T-helper 1 cell treated with Interleukin-12 subunit alpha and Interleukin-12 subunit beta and Interleukin-4 antibody, amounts not matched to agents 30 μg/mL and 1 μg/mL, for 36 hours (primary cell): Measurements from ENCODE around the gene TSSK6.
A peak's percentile ranks its signal among the peaks of the same experiment; 100 is the strongest.

Experiments used
- H3K27ac Mint-ChIP-seq: one replicate; pipeline ENCODE4 v1.8.0; 2021; ENCODE audit warnings: mild to moderate bottlenecking, mixed read lengths
- H3K27me3 Mint-ChIP-seq: one replicate; pipeline ENCODE4 v1.8.0; 2021; ENCODE audit warnings: low read depth, mixed read lengths
- H3K36me3 Mint-ChIP-seq: one replicate; pipeline ENCODE4 v1.8.0; 2021; ENCODE audit warnings: low read depth, mixed read lengths
- H3K4me1 Mint-ChIP-seq: one replicate; pipeline ENCODE4 v1.8.0; 2021; ENCODE audit warnings: low read depth, mixed read lengths
- H3K4me3 Mint-ChIP-seq: one replicate; pipeline ENCODE4 v1.8.0; 2021; ENCODE audit warnings: mild to moderate bottlenecking, moderate library complexity, mixed read lengths
- H3K9me3 Mint-ChIP-seq: one replicate; pipeline ENCODE4 v1.8.0; 2021; ENCODE audit warnings: mixed read lengths

Gene TSSK6

DNA sequence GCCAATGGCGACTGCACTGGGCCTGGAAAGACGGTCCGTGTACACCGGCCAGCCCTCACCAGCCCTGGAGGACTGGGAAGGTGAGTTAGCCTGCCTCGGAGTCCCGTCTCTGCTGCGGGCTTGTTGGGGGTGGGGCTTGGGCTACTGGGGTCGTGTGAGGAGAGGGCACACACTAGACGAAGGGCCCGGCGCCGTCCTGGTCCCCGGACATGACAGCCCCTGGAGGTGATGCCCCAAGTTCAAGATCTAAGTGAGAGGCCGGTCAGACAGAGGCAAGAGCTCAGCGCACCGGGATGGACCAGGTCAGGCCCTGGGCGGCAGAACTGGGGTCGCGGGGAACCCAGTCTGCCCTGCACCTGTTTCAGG is 24.3 kb upstream of the TSSK6 start:
- no peaks in the 10 kb centered on the region for H3K9me3 Mint-ChIP-seq
- H3K27me3 Mint-ChIP-seq: peaks cover 21% of the 10 kb centered on the region
- H3K27ac Mint-ChIP-seq: no peak overlapping the region
- H3K4me3 Mint-ChIP-seq: no peak overlapping the region
- peaks cover 3% of the 10 kb centered on the region for H3K36me3 Mint-ChIP-seq
- peaks cover 21% of the 10 kb centered on the region for H3K4me1 Mint-ChIP-seq

DNA sequence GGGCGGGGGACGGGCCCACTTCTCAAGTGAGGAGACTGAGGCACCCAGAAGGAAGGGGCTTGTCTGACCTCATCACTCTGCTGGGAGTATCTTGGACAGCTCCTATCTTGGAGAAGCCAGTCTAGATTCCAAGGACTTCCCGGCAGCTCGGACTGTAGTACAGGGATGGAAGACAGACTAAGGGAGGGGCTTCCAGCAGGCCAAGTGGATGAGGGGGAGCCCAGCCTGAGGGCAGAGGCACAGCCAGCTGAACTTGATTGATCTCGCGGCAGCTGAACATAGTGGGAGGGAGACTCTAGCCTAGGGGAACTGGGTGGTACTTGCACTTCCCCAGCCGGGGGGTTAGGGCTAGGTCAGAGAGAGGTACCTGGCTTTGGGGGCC is 23.4 kb upstream of the TSSK6 start:
- H3K27ac Mint-ChIP-seq: no peak overlapping the region
- peaks cover 8% of the 10 kb centered on the region for H3K36me3 Mint-ChIP-seq
- no peaks in the 10 kb centered on the region for H3K9me3 Mint-ChIP-seq
- no peak overlapping the region for H3K4me3 Mint-ChIP-seq
- peaks cover 21% of the 10 kb centered on the region for H3K27me3 Mint-ChIP-seq
- H3K4me1 Mint-ChIP-seq: peaks cover 21% of the 10 kb centered on the region

DNA sequence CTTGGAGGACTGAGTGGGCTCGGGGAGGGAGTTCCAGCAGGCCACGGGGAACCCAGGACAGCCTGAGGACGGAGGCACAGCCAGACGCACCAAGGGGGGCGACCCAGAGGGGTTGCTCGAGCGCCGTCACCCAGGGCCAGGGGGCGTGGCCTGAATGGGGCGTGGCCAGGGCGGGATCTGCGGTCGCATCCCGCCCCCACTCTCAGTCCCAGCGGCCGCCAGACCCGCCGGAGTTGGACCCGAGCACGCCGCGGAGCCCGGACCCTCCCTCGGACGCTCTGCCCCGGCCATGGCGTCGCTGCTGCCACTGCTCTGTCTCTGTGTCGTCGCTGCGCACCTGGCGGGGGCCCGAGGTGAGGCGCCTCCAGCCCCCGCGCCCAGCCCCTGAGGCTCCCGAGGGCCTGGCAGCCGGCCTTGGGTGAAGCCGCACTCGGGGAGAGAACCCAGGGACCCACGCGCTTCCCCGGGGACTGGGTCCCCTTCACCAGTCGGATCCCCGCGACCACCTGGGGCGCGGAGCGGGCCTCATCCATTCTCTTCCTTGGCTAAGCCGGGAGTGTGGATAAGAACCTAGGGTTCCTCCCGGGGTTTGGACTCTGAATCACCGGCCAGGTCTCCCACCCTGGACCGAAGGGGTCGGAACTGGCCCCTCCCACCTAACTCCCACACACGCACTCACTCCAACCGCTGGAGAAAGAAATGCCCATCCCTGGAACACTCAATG is 22.9 kb upstream of the TSSK6 start, which contains the start of gene CILP2:
CILP2 (plus strand) TSS at position 205 of the 724 bp plus-strand sequence; CDS start at position 290, 85 bp downstream.
- no peak within 1 kb of the TSS for H3K4me3 Mint-ChIP-seq
- no peak within 1 kb of the TSS for H3K27ac Mint-ChIP-seq
- peaks cover 21% of the 10 kb centered on the region for H3K4me1 Mint-ChIP-seq
- no peaks in the 10 kb centered on the region for H3K9me3 Mint-ChIP-seq
- H3K36me3 Mint-ChIP-seq: peaks cover 8% of the 10 kb centered on the region
- H3K27me3 Mint-ChIP-seq: peaks cover 21% of the 10 kb centered on the region

DNA sequence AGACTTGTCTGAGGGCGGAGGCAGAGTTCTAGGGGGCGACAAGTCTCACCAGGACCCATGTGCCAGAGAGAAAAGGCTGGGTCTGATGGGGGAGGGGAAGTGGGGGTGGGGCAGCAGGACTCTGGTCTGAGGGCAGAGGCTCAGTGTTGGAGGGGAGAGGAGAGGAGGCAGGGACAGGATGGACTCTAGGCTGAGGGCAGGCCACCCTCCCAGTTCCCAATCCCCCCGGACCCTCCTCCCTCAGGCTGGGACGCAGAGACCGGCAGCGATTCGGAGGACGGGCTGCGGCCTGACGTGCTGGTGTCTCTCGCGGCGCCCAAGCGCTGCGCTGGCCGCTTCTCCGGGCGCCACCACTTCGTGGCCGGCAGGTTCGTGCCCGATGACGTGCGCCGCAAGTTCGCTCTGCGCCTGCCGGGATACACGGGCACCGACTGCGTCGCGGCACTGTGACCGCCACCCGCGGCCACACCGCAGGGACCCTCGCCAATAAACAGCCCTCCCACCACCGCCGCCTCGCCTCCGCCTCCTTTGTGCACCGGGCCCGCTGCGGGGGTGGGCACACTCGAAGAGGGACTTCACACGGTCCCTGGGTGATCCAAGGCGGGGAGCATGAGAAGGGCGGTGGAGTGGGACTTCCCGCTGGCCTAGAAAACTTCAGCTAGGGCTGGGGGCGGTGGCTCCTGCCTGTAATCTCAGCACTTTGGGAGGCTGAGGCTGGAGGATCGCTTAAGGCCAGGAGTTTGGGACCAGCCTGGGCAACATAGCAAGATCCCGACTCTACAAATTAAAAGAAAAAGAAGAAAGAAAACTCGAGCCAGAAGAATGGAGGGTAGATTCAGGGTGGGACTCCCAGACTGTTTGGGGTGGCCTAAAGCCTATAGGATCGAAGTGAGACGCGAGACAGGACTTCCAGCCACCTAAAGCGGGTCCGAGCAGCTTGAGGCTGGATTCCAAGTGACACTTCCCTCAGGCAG is 22.0 kb upstream of the TSSK6 start:
- Mint-ChIP-seq H3K4me3 (peak overlapping the region; percentile 46), H3K36me3 (peaks cover 8% of the 10 kb centered on the region), H3K27ac (no peak overlapping the region)

DNA sequence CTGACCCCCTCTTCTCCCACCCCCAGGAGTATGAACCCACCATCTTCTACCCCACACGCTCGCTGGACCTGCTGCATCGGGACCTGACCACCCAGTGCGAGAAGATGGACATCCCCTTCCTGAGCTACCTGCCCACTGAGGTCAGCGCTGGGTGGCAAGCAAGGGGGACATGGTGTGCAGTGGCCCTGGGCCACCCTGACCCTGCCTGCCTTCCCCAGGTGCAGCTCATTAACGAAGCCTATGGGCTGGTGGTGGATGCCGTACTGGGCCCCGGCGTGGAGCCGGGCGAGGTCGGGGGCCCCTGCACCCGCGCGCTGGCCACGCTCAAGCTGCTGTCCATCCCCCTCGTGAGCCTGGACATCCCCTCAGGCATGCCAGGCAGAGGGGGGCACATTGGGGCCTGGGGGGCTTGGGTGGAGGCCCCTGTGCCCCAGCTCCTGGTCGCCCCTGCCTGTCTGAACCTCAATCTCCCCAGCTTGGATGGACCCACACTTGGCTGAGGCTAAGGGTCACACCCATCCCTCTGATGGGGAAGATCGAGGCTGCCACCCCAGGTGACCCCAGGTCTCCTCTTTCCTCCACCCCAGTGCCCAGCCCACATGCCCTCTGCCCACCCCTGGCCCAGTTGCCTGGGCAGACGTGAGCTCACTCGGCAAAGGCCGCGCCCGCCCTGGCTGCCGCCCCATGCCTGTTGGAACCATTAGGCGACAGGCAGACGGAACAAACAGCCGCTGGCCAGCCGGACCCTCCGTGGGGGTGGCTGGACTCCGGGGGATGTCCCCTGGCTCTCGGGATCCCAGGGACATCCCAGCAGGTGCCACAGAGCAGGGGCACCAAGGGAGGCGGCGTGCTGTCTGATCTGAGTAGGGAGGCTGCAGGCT is 20.2 kb upstream of the TSSK6 start:
- Mint-ChIP-seq H3K9me3 (no peaks in the 10 kb centered on the region), H3K27ac (peak overlapping the region; percentile 9), H3K4me3 (no peak overlapping the region)

More for the DNA sequence above, 22.0 kb upstream of the TSSK6 start:
- Mint-ChIP-seq H3K9me3 (no peaks in the 10 kb centered on the region), H3K4me1 (peaks cover 20% of the 10 kb centered on the region), H3K27me3 (peaks cover 21% of the 10 kb centered on the region)

DNA sequence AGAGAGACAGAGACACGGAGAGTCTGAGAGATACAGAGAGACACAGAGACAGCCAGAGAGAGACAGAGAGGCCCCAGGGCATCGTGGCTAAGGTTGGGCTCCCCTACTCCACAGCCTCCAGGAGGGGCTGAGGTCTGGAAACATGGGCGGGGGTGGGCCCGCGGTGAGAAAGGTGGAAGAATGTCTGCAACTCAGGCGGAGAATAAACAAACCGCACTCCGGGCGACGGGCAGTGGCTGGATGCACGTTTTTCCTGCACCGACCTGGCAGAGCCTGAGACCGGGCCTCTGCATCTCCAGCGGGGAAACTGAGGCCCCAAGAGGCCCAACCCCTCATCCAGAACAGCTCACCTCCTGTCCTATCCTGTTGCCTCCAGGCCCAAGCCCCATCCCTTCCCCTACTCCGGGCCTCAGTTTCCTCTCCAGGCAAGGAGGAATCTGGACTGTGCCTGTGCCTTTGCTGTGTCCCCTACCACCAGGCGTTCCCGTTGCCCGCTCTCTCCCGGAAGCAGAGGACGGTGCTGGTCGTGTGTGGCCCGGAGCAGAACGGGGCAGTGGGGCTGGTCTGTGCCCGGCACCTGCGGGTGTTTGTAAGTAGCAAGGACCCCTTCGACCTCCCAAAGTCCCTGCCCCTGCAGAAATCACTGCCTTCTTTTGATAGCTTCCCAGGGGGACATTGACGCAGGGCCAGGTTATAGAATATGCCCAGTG is 19.4 kb upstream of the TSSK6 start:
- no peak overlapping the region for H3K4me3 Mint-ChIP-seq
- H3K27ac Mint-ChIP-seq: no peak overlapping the region
- peaks cover 21% of the 10 kb centered on the region for H3K27me3 Mint-ChIP-seq
- H3K4me1 Mint-ChIP-seq: peaks cover 20% of the 10 kb centered on the region
- H3K36me3 Mint-ChIP-seq: peaks cover 10% of the 10 kb centered on the region
- no peaks in the 10 kb centered on the region for H3K9me3 Mint-ChIP-seq

More for the DNA sequence above, 20.2 kb upstream of the TSSK6 start:
- peaks cover 10% of the 10 kb centered on the region for H3K36me3 Mint-ChIP-seq
- peaks cover 21% of the 10 kb centered on the region for H3K27me3 Mint-ChIP-seq
- peaks cover 21% of the 10 kb centered on the region for H3K4me1 Mint-ChIP-seq

DNA sequence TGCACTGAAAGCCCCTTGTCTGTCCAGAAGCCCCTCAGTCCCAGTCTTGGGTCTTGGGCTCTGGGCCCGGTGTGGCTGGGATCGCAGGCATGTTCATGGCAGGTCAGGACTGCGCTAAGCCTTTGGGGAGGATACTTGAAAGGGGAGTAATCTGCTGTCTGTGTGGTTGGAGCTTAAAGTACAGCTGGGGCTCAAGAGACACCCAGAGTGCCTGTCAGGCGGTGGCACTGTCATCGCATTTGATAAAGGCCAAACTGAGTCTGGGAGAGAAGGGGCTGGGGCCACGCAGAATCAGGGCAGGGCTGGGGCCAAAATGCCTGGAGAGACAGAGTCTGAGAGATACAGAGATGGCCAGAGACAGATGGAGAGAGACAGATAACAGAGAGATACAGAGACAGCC is 18.5 kb upstream of the TSSK6 start:
- no peak overlapping the region for H3K4me3 Mint-ChIP-seq
- peaks cover 18% of the 10 kb centered on the region for H3K4me1 Mint-ChIP-seq
- H3K27ac Mint-ChIP-seq: no peak overlapping the region
- H3K27me3 Mint-ChIP-seq: peaks cover 15% of the 10 kb centered on the region
- H3K36me3 Mint-ChIP-seq: peaks cover 12% of the 10 kb centered on the region
- no peaks in the 10 kb centered on the region for H3K9me3 Mint-ChIP-seq

DNA sequence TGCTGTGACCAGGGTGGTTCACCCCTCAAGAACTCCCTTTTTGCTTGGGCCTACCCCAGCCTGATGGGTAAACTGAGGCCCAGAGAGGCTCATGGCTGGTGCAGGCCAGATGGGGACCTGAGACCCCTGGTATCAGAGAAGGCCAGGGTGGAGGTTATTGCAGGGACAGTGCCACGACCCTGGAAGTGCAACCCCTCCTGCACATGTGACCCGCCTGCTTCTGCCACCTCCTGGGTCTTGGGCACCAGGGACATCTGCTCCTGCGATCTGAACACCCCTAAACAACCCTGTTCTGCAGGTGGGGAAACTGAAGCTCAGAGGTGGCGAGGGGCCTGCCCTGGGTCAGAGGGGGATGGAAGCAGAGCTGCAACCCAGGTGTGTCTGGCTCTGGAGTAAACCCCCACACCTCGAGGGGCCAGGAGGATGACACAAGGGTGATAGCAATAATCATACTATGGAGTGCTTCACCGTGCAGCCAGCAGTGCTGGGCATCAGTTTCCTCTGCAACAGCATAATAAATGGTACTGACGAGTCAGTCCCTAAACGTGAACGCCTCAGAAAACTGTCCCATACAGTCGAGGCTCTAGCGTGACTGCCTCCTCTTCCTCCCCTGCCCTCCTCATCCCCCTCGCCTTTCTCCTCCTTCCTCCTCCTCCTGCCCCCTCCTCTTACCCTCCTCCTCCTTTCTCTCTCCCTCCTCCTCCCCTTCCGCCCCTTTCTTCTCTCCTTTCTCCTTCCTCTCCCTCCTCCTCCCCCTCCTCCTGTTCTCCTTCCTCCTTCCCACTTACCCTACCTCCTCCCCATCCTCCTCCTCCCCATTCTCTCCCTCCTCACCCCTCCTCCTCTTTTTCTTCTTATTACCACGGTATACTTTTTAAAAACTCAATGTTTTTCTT is 17.7 kb upstream of the TSSK6 start:
- no peak overlapping the region for H3K27ac Mint-ChIP-seq
- H3K9me3 Mint-ChIP-seq: no peaks in the 10 kb centered on the region
- peaks cover 9% of the 10 kb centered on the region for H3K36me3 Mint-ChIP-seq
- peaks cover 9% of the 10 kb centered on the region for H3K27me3 Mint-ChIP-seq
- peaks cover 14% of the 10 kb centered on the region for H3K4me1 Mint-ChIP-seq
- H3K4me3 Mint-ChIP-seq: no peak overlapping the region

DNA sequence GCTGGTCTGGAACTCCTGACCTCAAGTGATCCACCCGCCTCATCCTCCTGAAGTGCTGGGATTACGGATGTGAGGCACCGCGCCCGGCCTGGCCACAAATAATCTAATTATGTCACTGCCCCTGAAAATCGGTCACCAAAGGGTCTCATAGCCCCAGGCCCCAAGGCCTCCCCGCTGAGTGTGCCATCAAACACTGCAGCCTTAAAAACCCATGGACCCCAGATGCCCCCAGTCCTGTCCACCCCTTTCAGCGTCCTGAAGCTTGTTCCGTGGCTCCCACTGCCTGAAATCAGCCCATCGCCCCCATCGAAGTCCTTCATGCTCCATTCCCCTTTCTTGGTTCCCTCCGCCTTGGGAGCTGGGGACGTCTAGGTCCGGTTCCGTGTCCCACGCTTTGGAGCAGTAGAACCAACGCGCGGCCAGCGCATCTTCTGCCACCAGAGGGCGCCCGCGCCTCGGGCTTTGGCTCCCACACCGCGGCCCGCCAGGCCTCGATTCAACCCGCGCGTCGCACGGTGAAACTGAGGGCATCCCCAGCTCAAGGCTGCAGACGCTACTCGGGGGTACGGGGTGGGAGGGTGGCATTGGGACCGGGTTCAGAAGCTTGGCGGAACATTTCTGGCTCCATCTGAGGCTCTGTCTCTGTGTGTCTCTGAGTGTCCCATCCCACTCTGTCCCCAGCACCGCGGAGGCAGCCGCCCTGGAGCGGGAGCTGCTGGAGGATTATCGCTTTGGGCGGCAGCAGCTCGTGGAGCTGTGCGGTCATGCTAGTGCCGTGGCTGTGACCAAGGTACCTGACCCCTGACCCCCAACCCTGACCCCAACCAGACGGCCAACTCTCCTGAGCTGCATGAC is 16.8 kb upstream of the TSSK6 start:
- H3K4me3 Mint-ChIP-seq: no peak overlapping the region
- H3K27ac Mint-ChIP-seq: peak overlapping the region; percentile 74
- H3K27me3 Mint-ChIP-seq: peaks cover 5% of the 10 kb centered on the region
- H3K36me3 Mint-ChIP-seq: peaks cover 9% of the 10 kb centered on the region
- no peaks in the 10 kb centered on the region for H3K9me3 Mint-ChIP-seq
- H3K4me1 Mint-ChIP-seq: peaks cover 12% of the 10 kb centered on the region

DNA sequence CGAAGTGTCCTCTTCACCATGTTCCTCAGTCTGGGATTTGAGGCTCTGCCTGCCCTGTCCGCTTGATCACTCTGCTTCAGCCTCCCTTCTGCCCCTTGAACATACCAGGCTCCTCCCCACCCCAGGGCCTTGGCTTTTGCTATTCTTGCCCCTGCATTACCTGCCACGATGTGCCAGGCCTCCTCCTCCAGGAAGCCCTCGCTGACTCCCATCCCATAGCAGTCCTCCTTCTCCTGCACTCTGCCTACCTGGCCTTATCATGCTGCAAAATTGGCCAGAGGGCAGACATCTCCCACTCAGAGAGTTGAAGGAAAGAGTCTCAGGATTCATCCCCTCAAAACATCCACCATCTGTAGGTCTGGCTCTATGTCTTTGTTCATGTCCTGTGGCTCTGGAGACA is 15.5 kb upstream of the TSSK6 start:
- Mint-ChIP-seq H3K4me1 (peaks cover 9% of the 10 kb centered on the region), H3K36me3 (peaks cover 9% of the 10 kb centered on the region), H3K27ac (peak overlapping the region; percentile 65)

DNA sequence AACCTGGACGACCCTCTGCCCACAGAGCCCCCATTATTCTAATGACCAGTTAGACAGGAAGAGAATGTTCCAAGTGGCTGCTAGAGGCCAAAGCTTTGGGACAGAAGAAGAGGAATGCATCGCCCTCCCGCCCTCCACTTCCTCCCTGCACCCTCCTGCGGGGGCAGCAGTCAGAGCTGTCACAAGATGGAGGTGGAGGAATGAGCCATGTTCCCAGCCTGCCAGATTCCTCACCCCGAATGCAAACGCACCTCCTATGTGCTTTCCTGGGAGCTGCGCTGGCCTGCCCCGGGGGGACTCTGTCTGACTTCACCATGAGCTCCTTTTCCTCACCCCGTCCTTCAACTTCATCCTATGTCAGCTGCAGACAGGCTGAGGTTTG is 15.1 kb upstream of the TSSK6 start:
- Mint-ChIP-seq H3K4me3 (no peak overlapping the region), H3K27ac (no peak overlapping the region), H3K27me3 (no peaks in the 10 kb centered on the region), H3K36me3 (peaks cover 9% of the 10 kb centered on the region), H3K9me3 (no peaks in the 10 kb centered on the region), H3K4me1 (peaks cover 9% of the 10 kb centered on the region)

More for the DNA sequence above, 15.5 kb upstream of the TSSK6 start:
- Mint-ChIP-seq H3K4me3 (no peak overlapping the region), H3K27me3 (no peaks in the 10 kb centered on the region), H3K9me3 (no peaks in the 10 kb centered on the region)

DNA sequence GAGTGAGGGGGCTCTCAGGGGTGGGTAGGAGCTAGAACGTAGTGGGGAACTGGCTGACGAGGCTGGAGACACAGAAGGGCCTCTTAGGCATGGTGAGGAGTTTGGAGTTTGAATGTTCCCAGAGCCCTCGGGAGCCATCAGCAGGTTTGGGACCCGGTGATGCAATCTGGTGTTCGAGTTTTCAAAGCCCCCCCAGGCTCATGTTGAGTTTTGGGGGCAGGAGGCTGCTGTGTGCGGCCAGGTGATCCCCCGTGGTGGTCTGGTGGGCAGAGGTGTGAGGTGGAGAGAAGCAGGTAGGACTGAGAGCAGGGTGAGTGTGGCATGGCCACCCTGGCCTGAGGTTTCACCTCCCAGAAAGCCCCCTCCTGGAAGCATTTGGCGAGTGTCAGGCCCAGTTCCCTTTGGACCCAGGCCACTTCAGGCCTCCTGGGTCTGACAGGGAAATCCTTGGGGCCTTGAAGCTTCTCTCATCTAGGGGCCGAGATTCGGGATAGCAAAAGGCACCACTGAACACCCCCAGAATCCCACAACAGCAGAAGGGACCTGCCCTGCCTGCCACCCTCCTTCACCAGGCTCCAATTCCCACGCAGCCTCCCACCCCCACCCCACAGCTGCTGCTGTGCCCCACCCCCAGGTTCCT is 14.6 kb upstream of the TSSK6 start:
- H3K27me3 Mint-ChIP-seq: no peaks in the 10 kb centered on the region
- no peaks in the 10 kb centered on the region for H3K9me3 Mint-ChIP-seq
- H3K27ac Mint-ChIP-seq: no peak overlapping the region
- peaks cover 9% of the 10 kb centered on the region for H3K36me3 Mint-ChIP-seq
- H3K4me1 Mint-ChIP-seq: peaks cover 9% of the 10 kb centered on the region
- no peak overlapping the region for H3K4me3 Mint-ChIP-seq
